HTERT RPE-1 (cell line): ENCODE measurements around the gene EXT2.

Experiments
- in situ Hi-C: fragments of 300-500 bp; cut with MboI; formaldehyde crosslinking; loops from 4 replicates; pipeline ENCODE4 v1.14.3; 2020; ENCODE audit warnings: low sequenced_read_pairs

EXT2 gene

DNA sequence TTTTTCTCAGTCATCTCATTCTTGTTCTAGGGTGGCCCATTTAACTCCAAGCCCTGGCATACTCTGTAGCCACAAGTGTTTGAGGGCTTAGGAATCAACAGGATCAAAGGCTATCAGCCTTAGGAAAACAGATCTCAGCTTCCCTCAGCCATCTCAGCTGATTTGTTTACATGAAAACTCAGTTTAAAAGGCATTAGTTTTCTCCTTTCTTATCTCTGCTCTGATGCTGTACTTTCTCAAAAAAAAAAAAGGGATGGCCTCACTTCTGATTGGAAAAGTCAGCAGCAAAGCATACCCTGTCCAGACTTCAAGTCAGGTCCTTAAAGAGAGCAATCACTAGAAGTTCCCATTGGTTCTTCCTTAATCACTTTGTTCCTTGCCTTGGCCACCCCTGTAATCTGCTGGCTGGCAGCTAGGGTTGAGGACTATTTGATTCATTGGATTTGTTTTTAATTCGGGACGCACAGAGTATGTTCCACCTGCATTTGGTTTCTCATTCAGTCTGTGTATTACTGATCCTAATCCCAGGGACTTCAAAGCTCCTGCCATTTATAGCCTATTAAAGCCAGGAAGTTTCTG, 102.8 kb downstream of the EXT2 start:
- in situ Hi-C loops = no loop called here

DNA sequence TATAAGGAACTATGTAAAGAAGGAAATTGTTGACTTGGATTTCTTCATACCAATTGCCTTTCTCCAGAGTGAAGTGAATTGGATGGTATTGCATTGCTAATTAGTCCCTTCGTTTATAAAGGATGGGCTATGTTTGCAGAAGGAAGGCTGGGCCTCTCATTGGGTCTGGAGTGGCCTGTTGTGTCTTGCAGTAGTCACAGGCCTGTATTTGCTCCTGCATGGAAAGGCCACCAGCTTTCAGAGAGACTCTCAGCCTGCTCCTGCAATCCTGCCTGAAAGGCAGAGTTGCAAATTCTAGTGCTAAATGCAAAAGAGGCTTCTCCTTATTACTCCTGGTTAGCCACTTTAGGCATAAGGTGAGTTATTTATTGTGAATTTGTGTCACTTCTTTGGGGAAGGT, 103.8 kb downstream of the EXT2 start:
- in situ Hi-C loops = no loop called here

DNA sequence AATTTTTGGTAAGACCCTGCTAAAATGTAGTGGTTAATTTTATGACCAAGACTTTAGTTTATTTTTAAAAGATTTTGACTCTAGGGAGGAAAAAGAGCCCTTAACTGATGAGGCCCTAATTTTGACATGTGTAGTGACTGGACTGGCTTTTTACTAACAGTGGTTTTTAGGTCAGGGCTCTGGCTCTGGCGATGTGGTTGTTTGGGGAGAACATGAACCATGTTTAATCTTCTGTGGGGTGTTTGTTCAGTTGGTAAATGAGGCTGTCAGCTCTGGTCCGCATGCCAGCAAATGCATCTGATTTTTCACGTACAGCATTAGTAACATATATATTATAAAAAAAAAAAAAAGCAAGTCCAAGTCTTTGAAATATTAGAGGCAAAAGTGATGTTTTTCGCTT, 104.3 kb downstream of the EXT2 start:
- in situ Hi-C loops = no loop called here

DNA sequence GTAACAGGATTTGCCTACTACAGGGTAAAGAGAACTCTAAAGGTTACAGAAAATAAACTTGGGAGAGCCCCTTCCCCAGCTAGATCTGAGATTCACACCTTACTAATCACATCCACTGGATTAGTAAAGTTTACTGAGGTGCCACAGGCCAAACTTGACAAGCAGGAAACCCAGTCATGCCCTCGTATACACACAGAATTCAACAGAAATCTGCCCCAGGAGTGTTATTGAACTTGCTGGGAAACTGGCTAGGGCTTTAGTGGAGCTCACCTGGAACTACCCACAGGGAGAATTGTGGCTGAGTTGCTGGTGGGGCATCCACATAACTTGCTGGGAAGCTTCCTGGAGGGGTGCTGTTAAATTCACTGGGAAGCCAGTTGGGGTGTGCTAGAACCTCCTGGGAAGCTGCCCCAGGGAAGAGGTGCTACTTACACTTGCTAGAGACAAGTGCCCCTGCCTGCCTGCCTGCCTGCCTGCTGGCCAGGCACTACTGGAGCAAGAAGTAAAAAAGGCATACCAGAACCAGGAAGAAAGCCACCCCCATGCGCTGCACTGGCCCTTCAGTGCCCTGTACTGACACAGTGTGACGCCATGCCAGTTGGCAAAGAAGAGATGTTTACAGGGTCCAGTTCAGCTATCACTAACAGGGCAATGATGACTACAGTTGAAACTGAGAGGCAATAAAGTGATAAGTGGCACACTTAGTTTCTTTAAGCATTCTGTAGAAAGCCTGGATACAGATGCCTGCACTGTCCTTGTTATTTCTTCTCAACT, 108.0 kb downstream of the EXT2 start:
- in situ Hi-C loops = no loop called here

DNA sequence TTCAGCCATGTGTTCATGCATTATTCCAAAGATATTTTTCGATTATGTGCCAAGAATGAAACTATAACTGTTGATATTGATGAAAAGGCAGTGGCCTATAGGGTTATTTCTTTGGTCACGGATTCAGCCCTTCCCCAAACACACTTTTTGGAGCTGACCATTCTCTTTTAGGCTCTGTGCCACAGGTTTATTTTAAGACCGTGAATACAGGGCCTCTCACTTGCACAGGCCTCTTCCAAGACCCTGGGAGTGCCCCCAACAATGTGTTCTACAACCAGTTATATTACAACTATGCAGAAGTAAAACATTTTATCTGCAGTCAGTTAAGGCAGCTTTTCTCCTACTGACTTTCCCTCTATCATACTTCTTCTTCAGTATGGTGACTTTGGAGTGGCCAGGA, 109.9 kb downstream of the EXT2 start:
- in situ Hi-C loops = no loop called here

DNA sequence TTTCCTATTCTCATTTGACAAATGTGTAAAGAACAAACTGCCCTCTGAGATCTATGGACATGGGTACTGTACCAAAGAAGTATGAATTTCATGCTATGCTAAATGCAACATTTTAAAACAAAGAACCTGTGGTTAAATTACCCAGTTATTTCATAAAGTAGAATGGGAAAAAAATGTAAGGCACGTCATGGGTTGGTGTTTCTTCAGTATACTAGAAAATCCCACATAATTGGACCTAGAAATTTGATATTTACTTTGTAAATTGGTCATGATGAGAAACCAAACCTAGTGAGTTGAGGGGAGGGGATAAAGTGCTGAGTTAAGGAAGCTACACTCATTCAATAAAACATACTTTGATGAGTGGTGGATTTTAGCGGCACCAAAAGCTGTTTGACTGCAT, 110.4 kb downstream of the EXT2 start:
- in situ Hi-C loops = no loop called here

DNA sequence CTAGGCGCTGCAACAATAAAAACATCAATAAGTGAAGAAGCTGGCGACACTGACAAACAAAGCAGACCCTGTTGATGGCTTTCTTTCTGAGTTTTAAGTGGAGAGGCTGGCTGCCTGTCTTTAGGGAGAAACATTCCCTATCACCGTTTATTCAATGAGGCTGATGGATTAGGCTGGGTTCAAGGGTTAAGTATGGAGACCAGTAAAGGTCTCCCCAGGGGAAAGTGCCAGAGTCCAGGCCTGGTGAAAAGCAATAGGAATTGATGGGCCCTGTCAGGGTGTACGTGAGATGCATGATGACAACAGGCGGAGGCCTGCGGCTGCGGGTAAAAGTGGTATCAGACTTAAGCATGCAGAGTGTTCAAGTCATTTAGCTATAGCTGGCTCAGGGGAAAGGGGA, 111.8 kb downstream of the EXT2 start:
- in situ Hi-C loops = no loop called here

DNA sequence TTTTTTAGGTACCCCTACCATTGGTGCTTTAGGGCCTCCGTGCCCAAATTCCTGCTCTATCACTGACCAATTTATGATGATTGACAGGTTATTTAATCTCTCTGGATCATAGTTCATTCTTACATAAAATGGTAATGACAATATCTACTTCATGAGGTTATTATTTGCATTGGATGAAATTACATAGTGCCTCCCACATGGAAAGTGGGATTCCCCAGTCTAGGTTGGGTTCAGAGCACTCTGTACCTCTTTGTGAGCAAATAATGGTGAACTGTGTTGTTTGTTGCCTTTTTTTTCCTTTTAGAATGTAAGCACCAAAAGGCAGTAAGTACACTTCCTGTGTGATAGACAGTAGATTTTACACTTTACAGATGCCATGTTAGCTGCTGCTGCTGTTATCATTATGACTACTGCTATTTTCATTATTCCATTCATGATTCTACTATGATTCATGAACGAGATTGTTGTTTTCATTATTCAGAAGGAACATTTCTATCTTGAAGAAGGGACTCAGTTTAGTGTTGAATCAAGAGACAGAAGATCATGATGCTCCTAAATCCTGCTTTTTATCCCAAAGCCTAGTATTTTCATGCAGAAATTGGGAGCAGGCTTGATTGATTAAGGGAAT, 113.6 kb downstream of the EXT2 start:
- in situ Hi-C loops = no loop called here

DNA sequence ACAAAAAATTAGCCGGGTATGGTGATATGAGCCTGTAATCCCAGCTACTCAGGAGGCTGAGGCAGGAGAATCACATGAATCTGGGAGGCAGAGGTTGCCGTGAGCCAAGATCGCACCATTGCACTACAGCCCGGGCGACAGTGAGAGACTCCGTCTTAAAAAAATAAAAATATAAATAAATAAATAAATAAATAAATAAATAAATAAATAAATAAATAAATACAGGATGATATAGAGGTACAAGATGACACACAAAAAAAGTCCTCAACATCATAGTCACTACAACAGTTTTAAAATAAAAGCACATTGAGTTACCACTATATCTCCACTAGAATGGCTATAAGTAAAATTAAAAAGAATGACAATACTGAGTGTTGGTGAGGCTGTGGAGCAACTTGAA, 116.7 kb downstream of the EXT2 start:
- in situ Hi-C loops = no loop called here

DNA sequence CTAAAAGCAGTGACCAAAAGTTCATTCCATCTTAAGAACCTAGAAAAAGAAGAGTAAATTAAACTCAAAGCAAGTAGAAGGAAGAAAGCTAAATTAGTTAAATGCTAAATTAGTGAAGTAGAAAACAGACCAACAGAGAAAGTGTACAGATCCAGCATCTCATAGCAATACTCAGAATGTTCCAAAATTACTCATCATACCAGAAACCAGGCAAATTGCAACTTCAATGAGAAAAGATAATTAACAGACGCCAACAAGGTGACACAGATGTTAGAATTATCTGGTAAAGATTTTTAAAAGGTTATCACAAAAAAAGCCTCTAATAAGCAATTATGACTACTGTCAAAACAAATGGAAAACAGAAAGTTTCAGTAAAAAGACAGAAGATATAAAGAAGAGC, 117.7 kb downstream of the EXT2 start:
- in situ Hi-C loops = no loop called here

DNA sequence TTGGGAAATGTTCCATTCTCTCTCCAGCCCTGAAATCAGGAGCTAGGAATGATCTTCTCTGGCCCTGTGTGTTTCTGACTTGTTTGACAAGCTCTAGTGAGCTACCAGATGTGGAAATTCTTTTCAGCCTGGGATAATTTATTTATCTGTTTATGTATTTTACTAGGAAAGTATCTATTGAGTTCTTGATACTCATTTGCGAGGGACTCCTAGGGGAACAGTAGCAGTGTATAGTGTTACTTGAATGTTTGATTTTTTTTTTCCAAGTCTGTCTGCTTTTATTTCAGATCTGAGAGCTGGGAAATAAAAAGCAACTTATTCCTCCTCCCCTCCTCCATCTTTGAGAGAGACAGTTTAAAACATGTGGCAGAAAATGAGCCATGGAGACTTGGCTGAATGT, 122.0 kb downstream of the EXT2 start:
- in situ Hi-C loops = no loop called here

DNA sequence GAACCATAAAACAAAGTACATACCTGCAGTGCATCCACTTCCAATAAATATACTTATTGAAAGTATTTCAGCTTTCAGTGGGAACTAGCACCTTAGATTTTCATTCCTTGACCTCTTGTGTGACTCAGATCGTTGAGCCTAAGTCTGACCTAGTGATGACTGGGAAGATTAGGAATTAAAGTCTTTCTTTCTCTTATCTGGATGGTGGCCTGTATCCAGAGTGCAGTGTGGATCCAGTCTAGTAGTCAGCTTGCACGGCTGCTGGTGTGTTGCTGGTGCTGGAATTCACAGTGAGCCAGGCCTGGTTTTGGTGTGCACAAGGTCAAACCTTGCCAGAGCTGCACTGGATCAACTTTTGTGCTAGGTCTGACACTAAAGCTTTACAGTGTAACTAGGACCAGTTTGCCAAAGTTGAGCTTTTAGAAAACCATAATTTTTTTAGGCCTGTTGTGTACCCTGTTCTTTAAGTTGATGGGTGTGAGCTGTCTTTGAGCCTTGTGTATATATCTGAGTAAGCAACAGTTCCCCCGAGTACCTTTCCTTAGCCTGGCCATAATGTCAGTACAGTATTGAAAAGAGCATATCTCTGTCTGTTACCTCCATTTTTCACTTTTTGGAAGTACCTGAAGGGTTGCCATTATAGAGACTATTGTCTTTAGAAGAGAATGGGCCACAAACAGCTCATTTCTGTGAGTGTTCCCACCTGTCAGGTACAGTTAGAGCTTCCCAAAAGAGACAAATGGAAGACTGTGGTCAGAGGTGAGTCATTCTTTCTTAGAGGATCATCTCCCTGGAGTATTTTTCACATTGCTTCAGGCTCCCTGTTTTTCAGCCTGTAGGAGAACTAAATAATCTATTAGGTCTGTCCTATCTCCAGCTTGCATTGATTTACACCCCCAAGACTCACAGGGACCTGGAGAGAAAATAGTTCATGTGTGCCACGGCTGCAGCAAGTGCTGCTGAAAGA, 124.6 kb downstream of the EXT2 start:
- in situ Hi-C loops = no loop called here

DNA sequence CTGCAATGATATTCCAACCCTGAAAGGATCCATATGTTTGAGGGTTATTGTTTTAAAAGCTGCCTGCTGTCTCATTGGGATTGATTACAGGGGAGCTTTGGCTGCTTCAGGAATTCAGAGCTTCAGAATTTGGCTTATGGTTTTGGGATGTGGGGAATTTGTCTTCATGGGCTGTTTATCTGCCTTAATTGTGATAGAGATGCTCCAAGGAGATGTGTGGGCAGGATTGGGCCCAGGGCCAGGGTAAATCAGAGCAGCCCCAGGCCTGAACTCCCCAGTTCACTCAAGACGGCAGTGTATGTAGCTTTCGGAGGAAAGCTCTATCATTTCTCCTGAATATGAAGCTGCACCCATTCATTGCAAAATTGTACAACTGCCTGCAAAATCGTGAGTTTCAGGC, 126.0 kb downstream of the EXT2 start:
- in situ Hi-C loops = no loop called here

DNA sequence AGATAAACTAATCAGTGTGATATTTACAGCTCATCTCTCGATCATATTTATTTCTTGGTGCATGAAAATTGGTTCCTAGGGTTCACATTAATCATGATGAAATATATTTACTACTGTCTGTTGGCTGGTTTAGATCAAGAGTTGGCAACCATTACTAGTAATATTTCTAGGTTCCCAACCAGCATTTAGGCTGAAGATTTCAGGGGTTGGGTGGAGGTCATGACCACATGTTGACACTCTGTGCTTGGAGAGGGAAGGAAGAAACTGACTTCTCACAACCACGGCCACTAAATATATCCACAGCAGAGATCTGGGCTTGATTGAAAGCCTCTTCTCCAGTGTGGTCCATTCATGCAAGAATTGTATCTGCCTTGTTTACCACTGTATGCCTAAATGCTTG, 126.5 kb downstream of the EXT2 start:
- in situ Hi-C loops = no loop called here

DNA sequence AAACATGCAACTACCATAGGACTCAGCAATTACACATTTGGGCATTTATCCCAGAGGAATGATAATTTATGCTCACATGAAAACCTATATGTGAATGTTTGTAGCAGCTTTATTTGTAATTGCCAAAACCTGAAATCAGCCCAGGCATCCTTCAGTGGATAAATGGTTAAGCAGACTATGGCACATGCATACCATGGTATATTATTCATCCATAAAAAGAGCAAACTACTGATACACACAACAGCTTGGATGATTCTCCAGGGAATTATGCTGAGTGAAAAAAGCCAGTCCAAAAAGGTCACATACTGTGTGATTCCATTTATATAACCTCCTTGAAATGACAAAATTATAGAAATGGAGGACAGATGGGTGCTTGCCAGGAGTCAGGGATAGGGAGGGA, 127.8 kb downstream of the EXT2 start:
- in situ Hi-C loops = no loop called here

DNA sequence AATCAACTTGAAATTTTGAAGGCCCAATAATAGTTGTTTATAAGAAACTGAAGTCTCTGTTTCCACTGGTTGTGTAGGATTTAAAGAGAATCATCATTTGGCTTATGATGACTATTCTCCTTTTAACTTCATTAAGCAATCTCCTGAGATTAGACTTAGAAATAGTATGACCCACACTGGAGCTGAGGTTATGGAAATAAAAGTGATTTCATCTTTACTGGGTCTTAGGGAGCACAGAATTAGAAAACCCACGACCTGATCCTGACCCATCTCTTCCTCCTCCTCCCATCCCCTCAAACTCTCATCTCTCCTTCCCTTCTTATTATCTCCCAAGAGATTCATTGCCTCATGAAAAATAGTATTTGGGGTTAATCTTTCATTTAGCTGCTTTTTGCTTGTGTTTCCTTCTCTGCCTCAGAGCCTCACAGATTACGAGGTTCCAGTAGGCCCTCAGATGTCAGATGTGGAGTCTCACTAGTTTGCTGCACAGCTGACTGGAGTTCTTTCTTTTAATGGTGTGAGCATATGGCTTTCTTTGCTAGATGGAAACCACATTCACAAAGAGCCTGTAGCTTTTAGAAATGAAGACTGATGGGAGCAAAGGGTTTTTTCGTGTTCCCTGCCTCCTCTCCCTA, 129.5 kb downstream of the EXT2 start:
- in situ Hi-C loops = no loop called here

DNA sequence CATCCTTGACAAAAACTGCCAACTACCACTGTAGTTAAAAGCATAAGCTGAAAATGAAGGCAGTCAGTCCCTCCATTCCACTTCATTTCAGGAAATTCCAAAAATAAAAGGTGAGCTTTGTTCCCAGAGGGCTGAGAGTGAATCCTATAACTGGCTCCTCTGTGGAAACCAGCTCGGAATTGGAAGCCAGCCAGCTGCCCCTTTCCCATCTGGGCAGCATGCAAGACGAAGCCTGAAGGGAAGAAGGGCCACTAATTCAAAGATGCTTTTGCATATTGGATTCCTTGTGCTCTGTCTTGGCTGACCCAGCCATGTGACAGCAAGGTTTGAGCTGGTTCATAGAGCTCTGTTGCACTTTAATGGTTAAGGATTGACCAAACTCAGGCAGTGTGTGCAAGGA, 131.0 kb downstream of the EXT2 start:
- in situ Hi-C loops = no loop called here

DNA sequence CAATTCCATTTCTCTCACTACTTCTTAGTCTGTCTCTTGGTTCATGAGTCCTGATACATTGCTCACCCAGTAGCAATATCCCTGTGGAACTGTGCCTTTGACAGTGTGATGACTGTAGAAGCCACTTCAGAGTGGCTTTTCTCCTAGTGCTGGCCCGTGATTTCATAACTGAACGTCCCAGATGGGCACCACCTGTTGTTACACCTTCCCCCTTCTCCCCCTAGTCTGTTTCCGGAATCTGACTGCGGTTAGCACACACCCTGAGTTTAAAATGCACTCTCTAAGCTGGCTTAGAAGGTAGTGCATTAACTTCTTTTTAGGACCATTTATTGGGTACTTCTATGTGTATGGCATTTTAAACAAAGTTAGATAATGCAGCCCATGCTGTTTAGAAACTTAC, 131.5 kb downstream of the EXT2 start:
- in situ Hi-C loops = no loop called here

DNA sequence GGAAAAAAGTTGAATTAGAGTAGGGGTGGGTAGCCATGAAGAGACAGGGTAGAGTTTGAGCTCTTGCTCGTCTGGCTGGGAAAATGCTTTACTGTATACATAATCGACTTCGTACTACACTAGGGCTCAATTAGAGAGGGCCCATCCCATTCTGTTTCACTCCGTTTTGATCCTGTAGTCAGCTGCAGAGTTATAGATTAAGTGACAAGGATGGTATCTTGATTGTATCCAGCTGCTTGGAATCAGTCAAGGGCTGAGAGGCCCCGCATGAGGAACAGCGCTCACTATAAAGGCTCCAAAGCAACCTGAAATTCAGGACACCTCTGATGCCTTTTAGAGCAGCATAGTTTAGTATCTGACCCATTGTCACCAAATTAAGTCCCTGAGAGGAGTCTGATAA, 132.9 kb downstream of the EXT2 start:
- in situ Hi-C loops = no loop called here

DNA sequence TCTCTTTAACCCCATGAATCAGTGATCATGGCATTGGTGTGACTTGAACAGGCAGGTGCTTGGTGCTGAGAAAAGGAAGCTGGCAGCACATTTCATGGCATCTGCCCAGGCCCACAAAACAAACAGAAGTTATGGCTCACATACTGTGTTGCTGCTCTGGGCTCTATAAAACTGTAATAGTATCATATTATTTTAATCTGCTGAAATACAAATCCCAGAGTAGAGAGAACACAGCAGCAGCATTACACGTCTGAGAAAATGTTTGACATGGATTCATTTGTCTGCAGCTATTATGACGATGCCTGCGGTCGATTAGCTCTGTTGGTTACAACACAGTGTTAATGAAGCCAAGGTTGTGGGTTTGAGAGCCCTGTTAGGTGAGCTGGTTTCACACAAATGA, 133.6 kb downstream of the EXT2 start:
- in situ Hi-C loops = no loop called here

DNA sequence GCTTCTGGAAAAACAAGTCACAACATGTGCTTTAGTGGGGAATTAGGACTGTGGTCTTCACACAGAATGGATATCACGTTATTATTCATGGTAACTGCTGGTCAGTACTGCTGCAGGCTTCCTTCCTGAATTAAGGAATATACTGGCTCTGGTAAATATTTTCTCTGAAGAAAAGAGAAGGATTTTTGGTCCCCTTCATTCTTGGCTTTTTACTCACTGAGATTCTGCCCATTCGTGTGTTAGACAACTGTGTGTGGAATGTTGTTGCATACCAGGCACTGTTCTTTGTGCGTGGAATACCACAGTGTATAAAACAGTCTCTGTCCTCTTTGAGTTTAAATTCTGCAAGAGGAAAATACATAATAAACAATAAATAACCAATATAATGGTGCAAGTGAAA, 134.1 kb downstream of the EXT2 start:
- in situ Hi-C loops = no loop called here
